Measurements from ENCODE around the gene HAPLN3. TPM values are rescaled to one million over a fixed set of nuclear protein-coding genes. Genes with fewer than 3 reads are reported as not detected.
A peak's percentile ranks its signal among the peaks of the same experiment; 100 is the strongest.

Gene HAPLN3
- total RNA-seq, 1 donor from 2014 or later, result 0.27 TPM

DNA sequence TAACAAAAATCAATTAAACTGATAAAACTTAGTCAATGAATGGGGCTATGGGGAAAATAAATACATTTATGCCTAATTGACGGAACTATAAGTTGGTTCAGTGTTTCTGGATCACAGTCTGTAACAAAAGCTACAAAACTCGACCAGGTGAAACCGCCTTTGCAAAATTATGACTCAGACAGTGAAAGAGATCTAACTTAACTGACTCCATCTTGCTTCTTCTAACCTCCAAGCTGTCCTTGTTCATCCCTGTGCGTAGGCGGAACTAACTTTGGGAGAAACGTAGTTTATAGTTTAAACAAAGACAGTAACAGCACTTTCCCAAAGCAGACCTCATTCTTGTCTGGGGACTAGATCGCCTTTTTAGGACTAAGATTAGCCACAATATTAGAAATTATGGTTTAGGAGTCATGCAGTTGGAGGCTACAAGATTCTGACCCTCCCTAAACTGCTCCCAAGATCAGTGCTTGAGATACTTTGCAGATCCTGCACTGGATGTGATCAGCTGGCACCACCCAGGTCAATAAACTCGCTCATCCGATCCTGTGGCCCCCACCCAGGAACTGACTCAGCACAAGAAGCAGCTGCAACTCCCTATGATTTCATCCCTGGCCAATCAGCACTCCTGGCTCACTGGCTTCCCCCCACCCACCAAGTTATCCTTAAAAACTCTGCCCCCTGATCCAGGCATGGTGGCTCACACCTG, 25.0 kb upstream of the HAPLN3 start:
- H3K4me3 Mint-ChIP-seq (ENCODE audit: unreplicated experiment), result no peak overlapping the region
- H3K27me3 Mint-ChIP-seq (ENCODE audit: unreplicated experiment), result peaks cover 2% of the 10 kb centered on the region
- no peak overlapping the region for H3K27ac Mint-ChIP-seq (ENCODE audit: unreplicated experiment)
- DNase-seq, result no peak
- TF ChIP-seq CTCF (IDR thresholded peaks at IDR 0.05; ENCODE audit: partially characterized antibody, unreplicated experiment), result no peak
- peaks cover 4% of the 10 kb centered on the region for H3K36me3 Mint-ChIP-seq (ENCODE audit: unreplicated experiment)
- H3K4me1 Mint-ChIP-seq (ENCODE audit: low read depth, unreplicated experiment), result no peaks in the 10 kb centered on the region
- no peaks in the 10 kb centered on the region for H3K9me3 Mint-ChIP-seq (ENCODE audit: unreplicated experiment)

GRCh38 chr15:88918738-88919137, 23.4 kb upstream of the HAPLN3 start:
- DNase-seq, result no peak
- Mint-ChIP-seq H3K27me3 (ENCODE audit: unreplicated experiment) (peaks cover 2% of the 10 kb centered on the region), H3K4me3 (ENCODE audit: unreplicated experiment) (no peak overlapping the region), H3K4me1 (ENCODE audit: low read depth, unreplicated experiment) (no peaks in the 10 kb centered on the region), H3K9me3 (ENCODE audit: unreplicated experiment) (no peaks in the 10 kb centered on the region), H3K36me3 (ENCODE audit: unreplicated experiment) (no peaks in the 10 kb centered on the region), H3K27ac (ENCODE audit: unreplicated experiment) (no peak overlapping the region)
- no peak for TF ChIP-seq CTCF (IDR thresholded peaks at IDR 0.05; ENCODE audit: partially characterized antibody, unreplicated experiment)

- H3K4me1 Mint-ChIP-seq (ENCODE audit: low read depth, unreplicated experiment), result peaks cover 2% of the 10 kb centered on the region
These were observed 22.4 kb upstream of the HAPLN3 start for GRCh38 chr15:88917760-88918159.

GRCh38 chr15:88915354-88915753, 20.0 kb upstream of the HAPLN3 start:
- no peak for DNase-seq
- peaks cover 4% of the 10 kb centered on the region for H3K27me3 Mint-ChIP-seq (ENCODE audit: unreplicated experiment)
- no peak for TF ChIP-seq CTCF (IDR thresholded peaks at IDR 0.05; ENCODE audit: partially characterized antibody, unreplicated experiment)
- H3K9me3 Mint-ChIP-seq (ENCODE audit: unreplicated experiment), result peaks cover 8% of the 10 kb centered on the region
- H3K27ac Mint-ChIP-seq (ENCODE audit: unreplicated experiment), result no peak overlapping the region
- H3K36me3 Mint-ChIP-seq (ENCODE audit: unreplicated experiment), result no peaks in the 10 kb centered on the region
- H3K4me1 Mint-ChIP-seq (ENCODE audit: low read depth, unreplicated experiment), result peaks cover 9% of the 10 kb centered on the region
- H3K4me3 Mint-ChIP-seq (ENCODE audit: unreplicated experiment), result no peak overlapping the region

More at GRCh38 chr15:88917760-88918159, 22.4 kb upstream of the HAPLN3 start:
- H3K4me3 Mint-ChIP-seq (ENCODE audit: unreplicated experiment), result no peak overlapping the region
- H3K36me3 Mint-ChIP-seq (ENCODE audit: unreplicated experiment), result no peaks in the 10 kb centered on the region
- H3K27me3 Mint-ChIP-seq (ENCODE audit: unreplicated experiment), result peaks cover 2% of the 10 kb centered on the region
- DNase-seq, result no peak
- peaks cover 3% of the 10 kb centered on the region for H3K9me3 Mint-ChIP-seq (ENCODE audit: unreplicated experiment)
- no peak for TF ChIP-seq CTCF (IDR thresholded peaks at IDR 0.05; ENCODE audit: partially characterized antibody, unreplicated experiment)
- no peak overlapping the region for H3K27ac Mint-ChIP-seq (ENCODE audit: unreplicated experiment)

GRCh38 chr15:88913850-88914169, 18.5 kb upstream of the HAPLN3 start:
- no peak for TF ChIP-seq CTCF (IDR thresholded peaks at IDR 0.05; ENCODE audit: partially characterized antibody, unreplicated experiment)
- Mint-ChIP-seq H3K36me3 (ENCODE audit: unreplicated experiment) (no peaks in the 10 kb centered on the region), H3K4me1 (ENCODE audit: low read depth, unreplicated experiment) (peaks cover 11% of the 10 kb centered on the region), H3K4me3 (ENCODE audit: unreplicated experiment) (peak overlapping the region; percentile 93), H3K27me3 (ENCODE audit: unreplicated experiment) (peaks cover 4% of the 10 kb centered on the region), H3K27ac (ENCODE audit: unreplicated experiment) (no peak overlapping the region), H3K9me3 (ENCODE audit: unreplicated experiment) (peaks cover 8% of the 10 kb centered on the region)
- no peak for DNase-seq
